Astrocyte (in vitro differentiated cells and primary cell): ENCODE results near the gene PTCRA. TPM values are rescaled to one million over a fixed set of nuclear protein-coding genes. Genes with fewer than 3 reads are reported as not detected.
"Not testable (repeated sequence)": the region's sequence is repeated elsewhere in the genome, so short reads cannot be mapped to it uniquely, and the experiment has no call there.

Experiments
- DNase-seq: peaks from one replicate; pipeline ENCODE4 v3.0.0-alpha.2; 2010; ENCODE audit warnings: low read depth
- FAIRE-seq: peaks from 2 replicates; lab custom pipeline; 2011; peaks lifted over from hg19 to GRCh38; lab: Jason Lieb, UNC
- H2AFZ ChIP-seq: 2 replicates; pipeline ENCODE4 v1.6.0; 2012; ENCODE audit warnings: low read depth, low read length, inconsistent platforms
- H3K27ac ChIP-seq: 2 replicates; pipeline ENCODE4 v1.5.1; 2011; ENCODE audit warnings: low read depth, low read length, inconsistent platforms
- H3K27me3 ChIP-seq: 2 replicates; pipeline ENCODE4 v1.6.0; 2011; ENCODE audit warnings: low read length, inconsistent platforms; ENCODE audit not compliant: insufficient read depth
- H3K36me3 ChIP-seq: 2 replicates; pipeline ENCODE4 v1.5.1; 2011; ENCODE audit warnings: low read length, inconsistent platforms; ENCODE audit not compliant: insufficient read depth
- H3K4me1 ChIP-seq: 2 replicates; pipeline ENCODE4 v1.5.1; 2011; ENCODE audit warnings: low read length, inconsistent platforms; ENCODE audit not compliant: insufficient read depth
- H3K4me2 ChIP-seq: 2 replicates; pipeline ENCODE4 v1.6.0; 2012; ENCODE audit warnings: low read length, inconsistent platforms
- H3K4me3 ChIP-seq: 2 replicates; pipeline ENCODE4 v1.5.1; 2011; ENCODE audit warnings: low read depth, mild to moderate bottlenecking, low read length, inconsistent platforms; ENCODE audit not compliant: insufficient read depth
- H3K79me2 ChIP-seq: 2 replicates; pipeline ENCODE4 v1.6.0; 2012; ENCODE audit warnings: mild to moderate bottlenecking, low read length, inconsistent platforms; ENCODE audit not compliant: insufficient read depth
- H3K9ac ChIP-seq: 2 replicates; pipeline ENCODE4 v1.6.0; 2012; ENCODE audit warnings: mild to moderate bottlenecking, low read length, inconsistent platforms
- H3K9me3 ChIP-seq: 2 replicates; pipeline ENCODE4 v1.5.1; 2012; ENCODE audit warnings: low read depth, mild to moderate bottlenecking, low read length, inconsistent platforms; ENCODE audit not compliant: insufficient read depth
- H4K20me1 ChIP-seq: 2 replicates; pipeline ENCODE4 v1.6.0; 2012; ENCODE audit warnings: low read length, inconsistent platforms; ENCODE audit not compliant: insufficient read depth
- H3K27ac Mint-ChIP-seq: one replicate; pipeline ENCODE4 v1.8.0; 2021; ENCODE audit warnings: mild to moderate bottlenecking, mixed read lengths; ENCODE audit not compliant: unreplicated experiment
- H3K27me3 Mint-ChIP-seq: one replicate; pipeline ENCODE4 v1.8.0; 2021; ENCODE audit warnings: low read depth, mixed read lengths; ENCODE audit not compliant: unreplicated experiment
- H3K36me3 Mint-ChIP-seq: one replicate; pipeline ENCODE4 v1.8.0; 2021; ENCODE audit warnings: low read depth, mixed read lengths; ENCODE audit not compliant: unreplicated experiment
- H3K4me1 Mint-ChIP-seq: one replicate; pipeline ENCODE4 v1.8.0; 2021; ENCODE audit warnings: low read depth, mixed read lengths; ENCODE audit not compliant: unreplicated experiment
- H3K4me3 Mint-ChIP-seq: one replicate; pipeline ENCODE4 v1.8.0; 2021; ENCODE audit warnings: mild to moderate bottlenecking, moderate library complexity, mixed read lengths; ENCODE audit not compliant: unreplicated experiment
- H3K9me3 Mint-ChIP-seq: one replicate; pipeline ENCODE4 v1.8.0; 2021; ENCODE audit warnings: mild to moderate bottlenecking, mixed read lengths; ENCODE audit not compliant: unreplicated experiment
- EZH2 ChIP-seq: IDR thresholded peaks from 2 replicates; pipeline ENCODE4 v1.6.1; 2012; ENCODE audit warnings: mild to moderate bottlenecking, low read length, inconsistent platforms; ENCODE audit not compliant: insufficient read depth
- total RNA-seq: library from RNA; stranded (reverse); gene quantifications from 2 replicates; pipeline ENCODE4 v1.2.1, GENCODE V29; 2021
- TF ChIP-seq, protein P1 (sequence below): IDR thresholded peaks from 2 replicates; pipeline ENCODE4 v1.5.1; 2011; ENCODE audit warnings: low read depth, mild to moderate bottlenecking, inconsistent platforms, low read length, moderate library complexity; ENCODE audit not compliant: insufficient read depth

PTCRA gene
- total RNA-seq, 1 donor from 2014 or later, result not detected

GRCh38 chr6:42890311-42891198, 25.3 kb upstream of the PTCRA start:
- Histone ChIP-seq H3K4me3 (peak overlapping the region; percentile 93), H4K20me1 (peaks cover 8% of the 10 kb centered on the region), H3K27me3 (no peaks in the 10 kb centered on the region), H3K36me3 (peaks cover 8% of the 10 kb centered on the region), H3K9ac (peak overlapping the region; percentile 98), H3K9me3 (no peaks in the 10 kb centered on the region), H2AFZ (peak overlapping the region; percentile 81), H3K4me2 (peak overlapping the region; percentile 96), H3K4me1 (peaks cover 14% of the 10 kb centered on the region), H3K27ac (peak overlapping the region; percentile 98), H3K79me2 (peaks cover 9% of the 10 kb centered on the region)
- Mint-ChIP-seq H3K27ac (peak overlapping the region; percentile 92), H3K4me1 (peaks cover 19% of the 10 kb centered on the region), H3K27me3 (no peaks in the 10 kb centered on the region), H3K9me3 (no peaks in the 10 kb centered on the region), H3K4me3 (peak overlapping the region; percentile 88), H3K36me3 (peaks cover 11% of the 10 kb centered on the region)
- DNase-seq, result peak; percentile 98
- TF ChIP-seq, protein P1, sequence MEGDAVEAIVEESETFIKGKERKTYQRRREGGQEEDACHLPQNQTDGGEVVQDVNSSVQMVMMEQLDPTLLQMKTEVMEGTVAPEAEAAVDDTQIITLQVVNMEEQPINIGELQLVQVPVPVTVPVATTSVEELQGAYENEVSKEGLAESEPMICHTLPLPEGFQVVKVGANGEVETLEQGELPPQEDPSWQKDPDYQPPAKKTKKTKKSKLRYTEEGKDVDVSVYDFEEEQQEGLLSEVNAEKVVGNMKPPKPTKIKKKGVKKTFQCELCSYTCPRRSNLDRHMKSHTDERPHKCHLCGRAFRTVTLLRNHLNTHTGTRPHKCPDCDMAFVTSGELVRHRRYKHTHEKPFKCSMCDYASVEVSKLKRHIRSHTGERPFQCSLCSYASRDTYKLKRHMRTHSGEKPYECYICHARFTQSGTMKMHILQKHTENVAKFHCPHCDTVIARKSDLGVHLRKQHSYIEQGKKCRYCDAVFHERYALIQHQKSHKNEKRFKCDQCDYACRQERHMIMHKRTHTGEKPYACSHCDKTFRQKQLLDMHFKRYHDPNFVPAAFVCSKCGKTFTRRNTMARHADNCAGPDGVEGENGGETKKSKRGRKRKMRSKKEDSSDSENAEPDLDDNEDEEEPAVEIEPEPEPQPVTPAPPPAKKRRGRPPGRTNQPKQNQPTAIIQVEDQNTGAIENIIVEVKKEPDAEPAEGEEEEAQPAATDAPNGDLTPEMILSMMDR, result no peak
- TF ChIP-seq EZH2, result no peak
- FAIRE-seq, result no peak

DNA sequence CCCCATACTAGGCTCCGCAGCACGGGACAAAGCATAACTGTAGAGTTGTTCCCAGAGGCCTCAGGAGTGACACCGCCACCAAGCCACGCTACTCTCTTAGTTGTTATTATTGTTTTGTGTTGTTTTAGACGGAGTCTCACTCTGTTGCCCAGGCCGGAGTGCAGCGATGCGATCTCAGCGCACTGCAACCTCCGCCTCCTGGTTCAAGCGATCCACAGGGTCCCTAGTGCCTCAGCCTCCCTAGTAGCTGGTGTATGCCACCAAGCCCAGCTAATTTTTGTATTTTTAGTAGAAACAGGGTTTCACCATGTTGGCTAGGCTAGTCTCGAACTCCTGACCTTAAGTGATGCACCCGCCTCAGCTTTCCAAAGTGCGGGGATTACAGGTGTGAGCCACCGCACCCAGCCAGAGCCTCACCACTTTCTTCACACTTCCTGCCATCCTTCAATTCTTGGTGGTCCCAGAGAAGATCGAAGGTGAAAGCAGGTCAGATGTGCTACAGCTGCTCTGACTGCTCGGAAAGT, 24.6 kb upstream of the PTCRA start:
- FAIRE-seq, result no peak
- Histone ChIP-seq H3K4me1 (peaks cover 14% of the 10 kb centered on the region), H3K9ac (peak overlapping the region; percentile 98), H3K4me3 (peak overlapping the region; percentile 93), H3K36me3 (peaks cover 2% of the 10 kb centered on the region), H3K79me2 (peaks cover 3% of the 10 kb centered on the region), H2AFZ (peak overlapping the region; percentile 81), H3K27ac (peak overlapping the region; percentile 98), H3K9me3 (no peaks in the 10 kb centered on the region), H3K27me3 (no peaks in the 10 kb centered on the region), H3K4me2 (peak overlapping the region; percentile 96), H4K20me1 (peaks cover 4% of the 10 kb centered on the region)
- Mint-ChIP-seq H3K36me3 (peaks cover 4% of the 10 kb centered on the region), H3K9me3 (no peaks in the 10 kb centered on the region), H3K4me3 (peak overlapping the region; percentile 88), H3K4me1 (peaks cover 19% of the 10 kb centered on the region), H3K27ac (peak overlapping the region; percentile 92), H3K27me3 (no peaks in the 10 kb centered on the region)
- DNase-seq, result no peak
- TF ChIP-seq, protein P1, result no peak
- no peak for TF ChIP-seq EZH2

GRCh38 chr6:42894041-42894828, 21.6 kb upstream of the PTCRA start:
- H2AFZ ChIP-seq, H3K4me2 ChIP-seq, H3K9me3 Mint-ChIP-seq, H3K9me3 ChIP-seq, H3K4me3 ChIP-seq, DNase-seq, FAIRE-seq, H3K79me2 ChIP-seq, H3K9ac ChIP-seq, H3K27me3 ChIP-seq, H3K36me3 ChIP-seq, H4K20me1 ChIP-seq, H3K36me3 Mint-ChIP-seq, H3K4me3 Mint-ChIP-seq, H3K27me3 Mint-ChIP-seq, H3K27ac Mint-ChIP-seq, H3K27ac ChIP-seq: not testable (repeated sequence)
- H3K4me1 ChIP-seq, result peaks cover 14% of the 10 kb centered on the region
- peaks cover 15% of the 10 kb centered on the region for H3K4me1 Mint-ChIP-seq
